K562 (cell line): Measurements from ENCODE around the gene CHRNE. TPM values are rescaled to one million over a fixed set of nuclear protein-coding genes. Genes with fewer than 3 reads are reported as not detected.
A peak's percentile ranks its signal among the peaks of the same experiment; 100 is the strongest.

Experiments used
- BCL6 ChIP-seq: fragments of 250-450 bp; sonication (Bioruptor Pico); IDR thresholded peaks from 2 replicates; pipeline ENCODE4 v1.4.0; 2020
- BRD4 ChIP-seq: fragments of 200-600 bp; sonication (generic); IDR thresholded peaks from 2 replicates; pipeline ENCODE4 v1.6.1; 2017; ENCODE audit warnings: inconsistent platforms
- ELF4 ChIP-seq: fragments of 450-650 bp; formaldehyde crosslinking; IDR thresholded peaks from 2 replicates; pipeline ENCODE4 v1.4.0; 2022; ENCODE audit warnings: missing genetic modification characterization
- ETV1 ChIP-seq: fragments of 450-650 bp; conservative IDR thresholded peaks from 2 replicates; pipeline ENCODE4 v1.6.1; 2016; ENCODE audit warnings: missing genetic modification characterization, control low read depth, low read depth, missing compliant biosample characterization
- FOXA3 ChIP-seq, 2 experiments: fragments of 450-650 bp in 1 of 2; sonication (generic) in 1 of 2; formaldehyde crosslinking; IDR thresholded peaks in 1 of 2; conservative IDR thresholded peaks in 1 of 2; 2 replicates each; pipeline versions ENCODE4 v1.4.0 to v1.8.0; 2020 to 2022; ENCODE audit warnings: mild to moderate bottlenecking in 2 of 2, missing genetic modification reagents in 1 of 2
- FUS ChIP-seq: fragments of 200-400 bp; formaldehyde crosslinking; optimal IDR thresholded peaks from 2 replicates; pipeline ENCODE3; 2017; ENCODE audit warnings: low read depth, low read length
- GABPA ChIP-seq: fragments of 200-800 bp; sonication (Bioruptor generic); conservative IDR thresholded peaks from 2 replicates; pipeline ENCODE4 v1.6.1; 2016; ENCODE audit warnings: low read depth, missing genetic modification characterization, missing compliant biosample characterization
- HDAC1 ChIP-seq, 2 experiments: fragments of 450-650 bp; IDR thresholded peaks; 2 replicates each; pipeline ENCODE4 v1.6.1; 2016 to 2017; ENCODE audit warnings: inconsistent platforms in 1 of 2, mild to moderate bottlenecking in 1 of 2, moderate library complexity in 1 of 2
- L3MBTL2 ChIP-seq: fragments of 450-650 bp; IDR thresholded peaks from 2 replicates; pipeline ENCODE4 v1.6.1; 2016; ENCODE audit warnings: mild to moderate bottlenecking, moderate library complexity
- PHF21A ChIP-seq: fragments of 450-650 bp; IDR thresholded peaks from 2 replicates; pipeline ENCODE4 v1.6.1; 2017; ENCODE audit warnings: low read depth, borderline replicate concordance
- POLR2AphosphoS5 ChIP-seq: IDR thresholded peaks from 2 replicates; pipeline ENCODE4 v1.6.1; 2011; ENCODE audit warnings: mild to moderate bottlenecking, low read depth, low read length, moderate library complexity; ENCODE audit not compliant: control insufficient read depth, insufficient read depth
- TAF1 ChIP-seq: IDR thresholded peaks from 2 replicates; pipeline ENCODE4 v1.6.1; 2011; ENCODE audit warnings: mild to moderate bottlenecking, low read length, moderate library complexity; ENCODE audit not compliant: insufficient read depth, control insufficient read depth, severe bottlenecking; ENCODE audit errors: extremely low read depth
- TEAD1 ChIP-seq, 2 experiments: fragments of 450-650 bp in 1 of 2; sonication (generic) in 1 of 2; formaldehyde crosslinking; IDR thresholded peaks; 2 replicates each; pipeline versions ENCODE4 v1.4.0 to v1.8.0; 2020 to 2022; ENCODE audit warnings: mild to moderate bottlenecking in 2 of 2, missing genetic modification reagents in 1 of 2
- TGIF2 ChIP-seq: sonication (generic); formaldehyde crosslinking; IDR thresholded peaks from 2 replicates; pipeline ENCODE4 v1.8.1; 2022; ENCODE audit warnings: mild to moderate bottlenecking, missing genetic modification reagents, moderate library complexity
- ZFP1 ChIP-seq: fragments of 450-650 bp; formaldehyde crosslinking; IDR thresholded peaks from 2 replicates; pipeline ENCODE4 v1.4.0; 2020; ENCODE audit warnings: mild to moderate bottlenecking, mixed read lengths
- ZNF384 ChIP-seq: IDR thresholded peaks from 2 replicates; pipeline ENCODE4 v1.6.1; 2012; ENCODE audit warnings: low read depth, low read length, improper control_type of control experiment
- polyA plus RNA-seq, 8 experiments: library from polyadenylated mRNA; depleted of rRNA in 4 of 8; stranded (reverse) in 5 of 8; unstranded in 3 of 8; fragments of >200 nt; fragmentation: Nextera tagmentation in 2 of 8; fragmentation: Illumina TruSeq in 1 of 8; extraction: Ambion mirVana in 2 of 8; extraction: Trizol in 1 of 8; gene quantifications; 2 replicates each; pipeline versions ENCODE4 v1.2.1 to v1.2.3, GENCODE V29; 2011 to 2014; ENCODE audit warnings: inconsistent platforms in 1 of 8, missing spikeins in 1 of 8
- total RNA-seq, 7 experiments: library from RNA; depleted of rRNA in 6 of 7; stranded (reverse); fragments of >200 nt in 6 of 7; fragmentation: Illumina TruSeq in 2 of 7; extraction: Trizol in 2 of 7; gene quantifications; 2 replicates each; pipeline versions ENCODE4 v1.2.1 to v1.2.3, GENCODE V29; 2011 to 2021; ENCODE audit warnings: low replicate concordance in 1 of 7
- TF ChIP-seq, protein P1 (sequence below), 3 experiments: fragments of 200-800 bp in 1 of 3; fragments of 250-450 bp in 1 of 3; fragments of 450-650 bp in 1 of 3; sonication (Bioruptor Pico) in 1 of 3; sonication (Bioruptor generic) in 1 of 3; formaldehyde crosslinking in 1 of 3; IDR thresholded peaks; 2 replicates each; pipeline versions ENCODE4 v1.6.1 to v1.8.0; 2016 to 2022; ENCODE audit warnings: mild to moderate bottlenecking in 2 of 3, missing genetic modification characterization in 2 of 3, missing compliant biosample characterization in 1 of 3, moderate library complexity in 1 of 3
- TF ChIP-seq, protein P2 (sequence below): sonication (generic); formaldehyde crosslinking; IDR thresholded peaks from 2 replicates; pipeline ENCODE4 v1.8.0; 2022; ENCODE audit warnings: missing genetic modification reagents, mild to moderate bottlenecking, moderate library complexity, borderline replicate concordance
- TF ChIP-seq, protein P3 (sequence below): sonication (generic); formaldehyde crosslinking; IDR thresholded peaks from 2 replicates; pipeline ENCODE4 v1.9.0; 2022; ENCODE audit warnings: mild to moderate bottlenecking, missing genetic modification reagents
- TF ChIP-seq, protein P4 (sequence below), 3 experiments: fragments of 200-800 bp in 1 of 3; sonication (Bioruptor generic) in 1 of 3; sonication (generic) in 1 of 3; formaldehyde crosslinking in 1 of 3; IDR thresholded peaks; 2 replicates each; pipeline versions ENCODE4 v1.6.1 to v1.8.0; 2016 to 2022; ENCODE audit warnings: mild to moderate bottlenecking in 2 of 3, missing compliant biosample characterization in 2 of 3, missing genetic modification characterization in 2 of 3, missing genetic modification reagents in 1 of 3

Gene CHRNE
- total and polyA plus RNA-seq, 9 of the 15 experiments (the other 6 are each of a cell fraction or from before 2014, with no cell fraction given) = not detected

DNA sequence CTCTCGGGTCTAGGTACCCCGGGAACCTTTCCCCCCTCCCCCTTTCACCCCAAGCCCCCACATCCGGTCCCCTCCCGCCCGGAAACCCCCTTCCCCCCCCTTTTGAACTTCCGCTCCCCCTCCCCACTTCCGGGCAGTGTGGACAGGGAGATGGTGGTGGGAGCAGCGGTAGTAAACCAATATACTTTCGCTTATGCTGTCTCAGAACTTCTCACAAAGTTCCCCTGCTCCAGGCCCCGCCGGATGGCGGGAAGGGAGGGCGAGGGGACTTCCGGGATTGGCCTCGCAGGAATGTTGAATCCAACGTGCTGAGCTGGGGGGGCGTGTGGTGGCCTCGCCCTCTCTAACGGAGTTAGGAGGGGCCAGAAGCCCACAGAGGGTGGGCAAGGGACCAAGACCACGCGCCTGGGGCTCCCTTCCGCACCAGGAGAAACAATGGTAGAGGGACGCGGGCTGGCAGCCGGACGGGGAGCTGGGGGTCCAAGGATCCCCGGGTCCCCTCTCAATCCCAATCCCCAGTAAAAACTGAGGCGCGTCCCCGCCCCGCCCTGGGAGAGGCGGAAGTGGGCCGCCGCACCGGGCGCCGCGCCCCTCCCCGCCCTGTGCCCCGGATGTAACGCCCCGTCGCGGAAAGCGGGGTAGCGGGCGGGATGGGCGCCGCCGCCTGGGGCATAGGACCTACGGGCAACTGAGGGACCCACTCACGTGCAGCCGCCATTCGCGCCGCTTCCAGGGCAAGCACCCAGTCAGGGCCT is 44.7 kb upstream of the CHRNE start (continued):
- TF ChIP-seq, protein P1, sequence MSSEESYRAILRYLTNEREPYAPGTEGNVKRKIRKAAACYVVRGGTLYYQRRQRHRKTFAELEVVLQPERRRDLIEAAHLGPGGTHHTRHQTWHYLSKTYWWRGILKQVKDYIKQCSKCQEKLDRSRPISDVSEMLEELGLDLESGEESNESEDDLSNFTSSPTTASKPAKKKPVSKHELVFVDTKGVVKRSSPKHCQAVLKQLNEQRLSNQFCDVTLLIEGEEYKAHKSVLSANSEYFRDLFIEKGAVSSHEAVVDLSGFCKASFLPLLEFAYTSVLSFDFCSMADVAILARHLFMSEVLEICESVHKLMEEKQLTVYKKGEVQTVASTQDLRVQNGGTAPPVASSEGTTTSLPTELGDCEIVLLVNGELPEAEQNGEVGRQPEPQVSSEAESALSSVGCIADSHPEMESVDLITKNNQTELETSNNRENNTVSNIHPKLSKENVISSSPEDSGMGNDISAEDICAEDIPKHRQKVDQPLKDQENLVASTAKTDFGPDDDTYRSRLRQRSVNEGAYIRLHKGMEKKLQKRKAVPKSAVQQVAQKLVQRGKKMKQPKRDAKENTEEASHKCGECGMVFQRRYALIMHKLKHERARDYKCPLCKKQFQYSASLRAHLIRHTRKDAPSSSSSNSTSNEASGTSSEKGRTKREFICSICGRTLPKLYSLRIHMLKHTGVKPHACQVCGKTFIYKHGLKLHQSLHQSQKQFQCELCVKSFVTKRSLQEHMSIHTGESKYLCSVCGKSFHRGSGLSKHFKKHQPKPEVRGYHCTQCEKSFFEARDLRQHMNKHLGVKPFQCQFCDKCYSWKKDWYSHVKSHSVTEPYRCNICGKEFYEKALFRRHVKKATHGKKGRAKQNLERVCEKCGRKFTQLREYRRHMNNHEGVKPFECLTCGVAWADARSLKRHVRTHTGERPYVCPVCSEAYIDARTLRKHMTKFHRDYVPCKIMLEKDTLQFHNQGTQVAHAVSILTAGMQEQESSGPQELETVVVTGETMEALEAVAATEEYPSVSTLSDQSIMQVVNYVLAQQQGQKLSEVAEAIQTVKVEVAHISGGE (CRISPR knock-in tag; IDR thresholded peaks at IDR 0.05) = peak in 1 of 3 experiments; percentile 56; a peak in 1 of 6 replicates
- TF ChIP-seq PHF21A (0 out of 2 replicates have a peak, but pooled peaks have one; percentile 4), BCL6 (CRISPR knock-in tag) (no peak), HDAC1 (IDR thresholded peaks at IDR 0.05) (0 out of 4 replicates have a peak, but pooled peaks of 1 of the 2 experiments have one; percentile 54), GABPA (tag) (peak; percentile 91), ZFP1 (CRISPR knock-in tag) (no peak), TEAD1 (CRISPR knock-in tag; IDR thresholded peaks at IDR 0.05) (0 out of 4 replicates have a peak, but pooled peaks of 1 of the 2 experiments have one; percentile 27), BRD4 (0 out of 2 replicates have a peak, but pooled peaks have one; percentile 61), POLR2AphosphoS5 (peak; percentile 20; the same call in 1 of the 2 replicates), ZNF384 (no peak), FOXA3 (CRISPR knock-in tag; conservative IDR thresholded peaks at IDR 0.05 in 1 of 2, IDR thresholded peaks at IDR 0.05 in 1 of 2) (0 out of 4 replicates have a peak, but pooled peaks of 1 of the 2 experiments have one; percentile 33), ELF4 (CRISPR knock-in tag) (no peak), TGIF2 (CRISPR knock-in tag) (no peak), L3MBTL2 (0 out of 2 replicates have a peak, but pooled peaks have one; percentile 25), FUS (no peak), TAF1 (no peak), ETV1 (peak; percentile 65)
- TF ChIP-seq, protein P2, sequence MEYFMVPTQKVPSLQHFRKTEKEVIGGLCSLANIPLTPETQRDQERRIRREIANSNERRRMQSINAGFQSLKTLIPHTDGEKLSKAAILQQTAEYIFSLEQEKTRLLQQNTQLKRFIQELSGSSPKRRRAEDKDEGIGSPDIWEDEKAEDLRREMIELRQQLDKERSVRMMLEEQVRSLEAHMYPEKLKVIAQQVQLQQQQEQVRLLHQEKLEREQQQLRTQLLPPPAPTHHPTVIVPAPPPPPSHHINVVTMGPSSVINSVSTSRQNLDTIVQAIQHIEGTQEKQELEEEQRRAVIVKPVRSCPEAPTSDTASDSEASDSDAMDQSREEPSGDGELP (CRISPR knock-in tag) = peak; percentile 11; the same call in 1 of the 2 replicates
- TF ChIP-seq, protein P3, sequence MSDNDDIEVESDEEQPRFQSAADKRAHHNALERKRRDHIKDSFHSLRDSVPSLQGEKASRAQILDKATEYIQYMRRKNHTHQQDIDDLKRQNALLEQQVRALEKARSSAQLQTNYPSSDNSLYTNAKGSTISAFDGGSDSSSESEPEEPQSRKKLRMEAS (CRISPR knock-in tag) = peak; percentile 48; the same call in 1 of the 2 replicates
- TF ChIP-seq, protein P4, sequence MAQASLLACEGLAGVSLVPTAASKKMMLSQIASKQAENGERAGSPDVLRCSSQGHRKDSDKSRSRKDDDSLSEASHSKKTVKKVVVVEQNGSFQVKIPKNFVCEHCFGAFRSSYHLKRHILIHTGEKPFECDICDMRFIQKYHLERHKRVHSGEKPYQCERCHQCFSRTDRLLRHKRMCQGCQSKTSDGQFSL (CRISPR knock-in tag; IDR thresholded peaks at IDR 0.05) = no peak
- TF ChIP-seq, protein P4 (tag; IDR thresholded peaks at IDR 0.05) = peak in 1 of 2 experiments; percentile 35; a peak in 2 of 4 replicates
